PC-3 (cell line): Measurements from ENCODE around the gene PKP3. TPM values are rescaled to one million over a fixed set of nuclear protein-coding genes. Genes with fewer than 3 reads are reported as not detected.

ENCODE experiments used
- ATAC-seq: fragments of 200-7000 bp; cut with Tn5 transposase; 2 replicates; pipeline ENCODE4 v1.9.1; 2020; ENCODE audit warnings: mild to moderate bottlenecking, moderate library complexity
- BruUV-seq: library from RNA; stranded (reverse); fragments of 400-500 nt; replicated peaks from 2 replicates; lab custom pipeline; 2021; lab: Mats Ljungman, UMichigan
- CTCF ChIA-PET: fragments of 300-600 bp; sonication (Branson Sonifier 250); formaldehyde crosslinking; loops from one replicate; lab custom pipeline; 2022; ENCODE audit warnings: antibody characterized with exemption; lab: Charles Lee
- POLR2A ChIA-PET: fragments of 300-600 bp; sonication (Branson Sonifier 250); formaldehyde crosslinking; loops from one replicate; lab custom pipeline; 2022; ENCODE audit warnings: antibody characterized with exemption; ENCODE audit not compliant: unreplicated experiment; lab: Charles Lee
- DNase-seq: peaks from one replicate; pipeline ENCODE4 v3.0.0-alpha.2; 2015
- H2AFZ ChIP-seq: fragments of 300-600 bp; sonication (generic); 2 replicates; pipeline ENCODE4 v1.6.0; 2016; ENCODE audit warnings: antibody characterized with exemption, low read length
- H3F3A ChIP-seq: fragments of 300-600 bp; sonication (generic); one replicate; pipeline ENCODE4 v1.6.0; 2017; ENCODE audit warnings: antibody characterized with exemption, low read length, control low read depth, mild to moderate bottlenecking; ENCODE audit not compliant: unreplicated experiment
- H3K27ac ChIP-seq: fragments of 300-600 bp; sonication (generic); 2 replicates; pipeline ENCODE4 v1.5.1; 2016; ENCODE audit warnings: mild to moderate bottlenecking, low read length
- H3K27me3 ChIP-seq: fragments of 300-600 bp; sonication (generic); 2 replicates; pipeline ENCODE4 v1.6.1; 2016; ENCODE audit warnings: low read length, mixed read lengths
- H3K36me3 ChIP-seq: fragments of 300-600 bp; sonication (generic); 2 replicates; pipeline ENCODE4 v1.6.1; 2016; ENCODE audit warnings: low read depth, mixed run types, low read length, mixed read lengths
- H3K4me1 ChIP-seq: fragments of 300-600 bp; sonication (generic); 2 replicates; pipeline ENCODE4 v1.5.1; 2016; ENCODE audit warnings: low read length; ENCODE audit not compliant: insufficient read depth
- H3K4me2 ChIP-seq: fragments of 300-600 bp; sonication (generic); 2 replicates; pipeline ENCODE4 v1.6.0; 2016; ENCODE audit warnings: low read length
- H3K4me3 ChIP-seq: fragments of 300-600 bp; sonication (generic); 2 replicates; pipeline ENCODE4 v1.5.1; 2016; ENCODE audit warnings: mild to moderate bottlenecking, low read length, mixed read lengths
- H3K79me2 ChIP-seq: fragments of 300-600 bp; sonication (generic); 2 replicates; pipeline ENCODE4 v1.6.1; 2017; ENCODE audit warnings: low read length, mixed read lengths
- H3K9ac ChIP-seq: fragments of 300-600 bp; sonication (generic); 2 replicates; pipeline ENCODE4 v1.6.0; 2016; ENCODE audit warnings: mild to moderate bottlenecking, low read length
- H3K9me2 ChIP-seq: fragments of 300-600 bp; sonication (generic); replicated peaks from 2 replicates; pipeline ENCODE4 v1.6.1; 2016; ENCODE audit warnings: mixed run types, low read length, mixed read lengths
- H3K9me3 ChIP-seq: fragments of 300-600 bp; sonication (generic); 2 replicates; pipeline ENCODE4 v1.6.1; 2016; ENCODE audit warnings: low read length, mixed read lengths
- H4K20me1 ChIP-seq: fragments of 300-600 bp; sonication (generic); 2 replicates; pipeline ENCODE4 v1.6.1; 2016; ENCODE audit warnings: low read length, mixed read lengths
- EZH2 ChIP-seq: fragments of 300-600 bp; sonication (generic); IDR thresholded peaks from one replicate; pipeline ENCODE4 v1.6.1; 2017; ENCODE audit warnings: antibody characterized with exemption, mild to moderate bottlenecking, low read length; ENCODE audit not compliant: unreplicated experiment
- EZH2phosphoT487 ChIP-seq: fragments of 300-600 bp; sonication (generic); IDR thresholded peaks from 2 replicates; pipeline ENCODE4 v1.6.1; 2018; ENCODE audit warnings: mild to moderate bottlenecking, antibody characterized with exemption, low read length, borderline replicate concordance
- intact Hi-C: fragments of 100-400 bp; cut with micrococcal nuclease; formaldehyde crosslinking; loops from 2 replicates; pipeline ENCODE4 v1.9.0; 2023
- total RNA-seq: library from RNA; depleted of rRNA; stranded (reverse); fragments of >200 nt; gene quantifications from 2 replicates; pipeline ENCODE4 v1.2.3, GENCODE V29; 2014
- TF ChIP-seq, protein P1 (sequence below): fragments of 300-600 bp; sonication (generic); conservative IDR thresholded peaks from 2 replicates; pipeline ENCODE4 v1.5.1; 2017; ENCODE audit warnings: antibody characterized with exemption, low read depth, mild to moderate bottlenecking, low read length

PKP3 gene
- total RNA-seq, 1 experiment from 2014 or later = 218 TPM

DNA sequence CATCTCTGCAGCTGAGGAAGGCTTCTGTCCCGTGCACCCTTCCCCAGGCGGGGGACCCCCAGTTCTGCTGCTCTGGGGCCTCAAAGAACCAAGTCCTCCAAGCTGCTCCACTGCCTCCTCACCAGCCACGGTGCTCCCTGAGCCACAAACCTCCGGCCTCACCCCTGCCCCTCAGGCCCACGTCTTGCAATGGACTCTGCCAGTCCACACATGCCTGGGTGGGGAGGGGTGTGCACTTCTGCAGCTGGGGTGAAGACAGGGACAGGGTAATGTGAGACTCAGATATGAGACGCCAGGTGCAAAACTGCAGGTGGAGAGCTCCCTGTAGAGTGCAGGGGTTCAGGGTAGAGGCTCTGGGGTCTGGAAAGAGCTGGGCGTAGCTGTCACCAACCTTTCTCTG lies 52.9 kb downstream of the PKP3 start:
- ChIA-PET CTCF (no interaction called here), POLR2A (no interaction called here)
- ATAC-seq = no peak
- H3K9ac ChIP-seq = no peak overlapping the region
- no peaks in the 10 kb centered on the region for H3K9me3 ChIP-seq
- intact Hi-C loops = loop anchor here (10.0 kb wide), 2 partner anchors 52 to 142 kb away; partner anchors contain the start of genes IFITM2 and PKP3
- TF ChIP-seq, protein P1, sequence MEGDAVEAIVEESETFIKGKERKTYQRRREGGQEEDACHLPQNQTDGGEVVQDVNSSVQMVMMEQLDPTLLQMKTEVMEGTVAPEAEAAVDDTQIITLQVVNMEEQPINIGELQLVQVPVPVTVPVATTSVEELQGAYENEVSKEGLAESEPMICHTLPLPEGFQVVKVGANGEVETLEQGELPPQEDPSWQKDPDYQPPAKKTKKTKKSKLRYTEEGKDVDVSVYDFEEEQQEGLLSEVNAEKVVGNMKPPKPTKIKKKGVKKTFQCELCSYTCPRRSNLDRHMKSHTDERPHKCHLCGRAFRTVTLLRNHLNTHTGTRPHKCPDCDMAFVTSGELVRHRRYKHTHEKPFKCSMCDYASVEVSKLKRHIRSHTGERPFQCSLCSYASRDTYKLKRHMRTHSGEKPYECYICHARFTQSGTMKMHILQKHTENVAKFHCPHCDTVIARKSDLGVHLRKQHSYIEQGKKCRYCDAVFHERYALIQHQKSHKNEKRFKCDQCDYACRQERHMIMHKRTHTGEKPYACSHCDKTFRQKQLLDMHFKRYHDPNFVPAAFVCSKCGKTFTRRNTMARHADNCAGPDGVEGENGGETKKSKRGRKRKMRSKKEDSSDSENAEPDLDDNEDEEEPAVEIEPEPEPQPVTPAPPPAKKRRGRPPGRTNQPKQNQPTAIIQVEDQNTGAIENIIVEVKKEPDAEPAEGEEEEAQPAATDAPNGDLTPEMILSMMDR = no peak
- TF ChIP-seq EZH2 (no peak), EZH2phosphoT487 (no peak)
- H4K20me1 ChIP-seq = peaks cover 4% of the 10 kb centered on the region; the same call in 1 of the 2 replicates
- H3K27ac ChIP-seq = no peak overlapping the region
- peaks cover 27% of the 10 kb centered on the region for H3K4me1 ChIP-seq
- no peak overlapping the region for H3K4me3 ChIP-seq
- H3K9me2 ChIP-seq = no peaks in the 10 kb centered on the region
- H3F3A ChIP-seq = no peaks in the 10 kb centered on the region
- peaks cover 26% of the 10 kb centered on the region for H3K79me2 ChIP-seq
- DNase-seq = no peak
- H3K27me3 ChIP-seq = no peaks in the 10 kb centered on the region
- no peak overlapping the region for H3K4me2 ChIP-seq
- no TSS peak for BruUV-seq
- H3K36me3 ChIP-seq = no peaks in the 10 kb centered on the region
- no peak overlapping the region for H2AFZ ChIP-seq

DNA sequence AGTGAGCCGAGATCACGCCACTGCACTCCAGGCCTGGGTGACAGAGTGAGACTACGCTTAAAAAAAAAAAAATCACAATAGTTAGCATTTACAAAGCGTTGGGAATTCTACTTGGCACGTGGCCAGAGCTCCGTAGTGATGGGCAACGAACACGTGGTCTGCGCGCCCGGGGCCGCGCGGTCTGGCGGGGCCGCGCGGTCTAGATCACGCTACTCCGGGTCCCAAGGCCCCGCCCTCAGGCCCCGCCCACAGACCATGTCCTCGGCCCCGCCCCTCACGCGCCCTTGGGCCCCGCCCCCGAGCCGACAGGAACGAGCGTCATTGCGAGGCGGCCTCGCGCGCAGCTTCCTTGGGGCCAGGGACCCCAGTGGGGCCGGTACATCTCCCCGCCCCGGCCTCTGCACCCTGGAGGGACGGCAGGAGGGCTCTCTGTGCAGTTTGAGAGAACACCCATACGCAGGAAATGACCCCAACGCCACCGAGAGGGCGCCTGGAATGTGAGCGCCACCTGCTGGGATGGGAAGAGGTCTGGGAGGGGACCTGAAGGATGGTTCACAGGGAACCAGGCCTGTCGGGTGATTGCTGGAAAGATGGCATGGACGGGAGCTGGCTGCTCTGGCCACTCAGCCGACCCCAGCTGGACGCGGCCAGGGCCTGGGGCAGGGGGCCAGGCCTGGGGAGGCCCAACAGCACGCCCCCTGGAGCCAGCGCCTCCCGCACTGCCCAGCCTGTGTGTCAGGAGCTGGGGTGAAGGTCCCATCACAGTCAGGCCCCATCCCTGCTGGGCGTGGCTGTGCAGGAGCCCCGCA lies 54.1 kb downstream of the PKP3 start:
- BruUV-seq = TSS peak; percentile 33
- POLR2A ChIA-PET = interaction anchor here (0.6 to 0.7 kb wide), 2 partner anchors 27 to 180 kb away, joined by 3 read pairs; no protein-coding TSS in a partner anchor
- H3K27ac ChIP-seq = peak overlapping the region; percentile 74

More for the DNA sequence above, 54.1 kb downstream of the PKP3 start:
- no peaks in the 10 kb centered on the region for H3K9me2 ChIP-seq
- peak overlapping the region; percentile 55 for H3K9ac ChIP-seq
- peaks cover 27% of the 10 kb centered on the region for H3K4me1 ChIP-seq
- peak overlapping the region; percentile 79 for H3K4me3 ChIP-seq
- ATAC-seq (peak; percentile 62), DNase-seq (peak; percentile 83)
- TF ChIP-seq EZH2 = no peak
- TF ChIP-seq, protein P1 = peak; percentile 93
- H3K4me2 ChIP-seq = peak overlapping the region; percentile 98
- H3K9me3 ChIP-seq = no peaks in the 10 kb centered on the region
- H3K36me3 ChIP-seq = no peaks in the 10 kb centered on the region
- H3K27me3 ChIP-seq = no peaks in the 10 kb centered on the region
- no peaks in the 10 kb centered on the region for H3F3A ChIP-seq
- CTCF ChIA-PET = interaction anchor here (0.6 to 1.1 kb wide), 7 partner anchors 12 to 88 kb away, joined by 3 to 10 read pairs (median 4); partner anchors contain the start of gene PKP3
- intact Hi-C loops = loop anchor here (2.0 to 10.0 kb wide), 3 partner anchors 33 to 143 kb away; partner anchors contain the start of genes IFITM2, PKP3 and SIGIRR
- peaks cover 37% of the 10 kb centered on the region for H3K79me2 ChIP-seq
- peak overlapping the region; percentile 88 for H2AFZ ChIP-seq
- peaks cover 4% of the 10 kb centered on the region; the same call in 1 of the 2 replicates for H4K20me1 ChIP-seq
